ENCODE measurements around the gene RUFY3. TPM values are rescaled to one million over a fixed set of nuclear protein-coding genes. Genes with fewer than 3 reads are reported as not detected.

Gene RUFY3
- total and polyA plus RNA-seq, 9 of the 15 experiments (the other 6 are each of a cell fraction or from before 2014, with no cell fraction given) = 4.2 to 31.1 (median 21.5) TPM

DNA sequence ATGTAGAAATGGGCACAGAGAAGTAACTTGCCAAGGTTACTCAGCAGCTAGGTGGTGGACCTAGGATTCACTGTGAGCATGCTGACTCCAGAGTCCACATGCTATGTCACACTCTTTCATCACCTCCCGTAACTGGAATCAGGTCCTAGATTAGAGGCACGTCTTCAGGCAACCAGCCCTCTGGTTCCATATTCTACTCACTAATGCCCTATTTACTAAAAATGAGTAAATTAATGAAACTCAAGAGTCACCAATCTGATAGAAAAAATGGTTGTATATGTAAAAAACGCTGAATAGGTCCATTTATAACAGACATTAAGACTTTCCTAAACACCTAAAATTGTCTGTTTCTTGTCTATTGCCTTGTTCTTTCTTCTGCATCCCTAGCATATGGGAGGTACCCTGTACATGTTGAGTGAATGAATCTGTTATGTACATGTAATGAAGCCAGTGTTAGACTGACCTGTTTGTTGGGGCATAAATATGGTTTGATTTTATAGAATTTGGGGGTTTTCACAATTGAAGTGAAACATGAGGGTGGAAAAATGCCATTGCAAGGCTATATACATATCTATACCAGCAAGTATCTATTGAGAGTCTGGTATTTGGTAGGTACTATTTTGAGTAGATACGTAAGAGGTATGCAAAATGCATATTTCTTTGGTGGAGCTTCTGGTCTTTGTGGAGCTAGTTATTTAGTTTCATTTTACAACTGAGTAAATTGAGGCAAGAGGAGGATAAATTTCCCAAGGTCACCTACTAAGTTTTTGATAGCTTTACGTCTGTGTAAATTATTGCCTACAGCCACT lies 7.5 kb upstream of the RUFY3 start (continued):
- TF ChIP-seq NR4A1 (CRISPR knock-in tag; IDR thresholded peaks at IDR 0.05) = no peak
- peak; percentile 21; the same call in 1 of the 2 replicates for TF ChIP-seq NR4A1 (tag; IDR thresholded peaks at IDR 0.05)
- TF ChIP-seq ATF4 (CRISPR knock-in tag; IDR thresholded peaks at IDR 0.05) = peak; percentile 87
- TF ChIP-seq ZNF584 (CRISPR knock-in tag; IDR thresholded peaks at IDR 0.05; ENCODE audit: low read depth) = peak; percentile 93
- TF ChIP-seq DPF2 (IDR thresholded peaks at IDR 0.05) = peak; percentile 42; the same call in 1 of the 2 replicates
- no peak for TF ChIP-seq GATA2 (CRISPR knock-in tag; IDR thresholded peaks at IDR 0.05)
- TF ChIP-seq TEAD1 (CRISPR knock-in tag; IDR thresholded peaks at IDR 0.05) = peak in 1 of 2 experiments; percentile 29; a peak in 1 of 4 replicates

DNA sequence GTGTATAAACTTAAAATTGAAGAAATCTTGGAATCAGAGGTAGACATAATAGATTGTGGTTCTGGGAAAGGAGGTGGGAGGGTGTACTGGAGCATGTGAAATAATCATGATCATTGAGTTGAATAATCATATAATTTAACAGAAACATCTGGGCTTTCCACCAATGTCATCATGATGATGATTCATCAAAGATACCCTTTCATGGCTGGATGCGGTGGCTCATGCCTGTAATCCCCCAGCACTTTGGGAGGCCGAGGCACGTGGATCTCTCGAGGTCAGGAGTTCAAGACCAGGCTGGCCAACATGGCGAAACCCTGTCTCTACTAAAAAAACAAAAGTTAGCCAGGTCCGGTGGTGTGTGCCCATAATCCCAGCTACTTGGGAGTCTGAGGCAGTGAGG lies 6.7 kb upstream of the RUFY3 start:
- in situ Hi-C loops (cut with MboI) = no loop called here
- no peaks in the 10 kb centered on the region for H3K9me3 ChIP-seq (replicated peaks; ENCODE audit: control insufficient read depth, insufficient read depth, low read depth, low read length)
- BruUV-seq (replicated peaks) = no TSS peak
- WGBS (ENCODE audit: insufficient coverage, low coverage, missing lambda C conversion rate) = 65% methylated on average over 6 of the region's 6 CpGs
- H3K4me1 ChIP-seq (replicated peaks in 1 of 2; ENCODE audit: control insufficient read depth in 2 of 2, insufficient read depth in 2 of 2, low read length in 2 of 2) = peaks cover 8 to 27% of the 10 kb centered on the region in 2 experiments
- no peaks in the 10 kb centered on the region for H3K27me3 ChIP-seq (ENCODE audit: control insufficient read depth in 2 of 2, insufficient read depth in 2 of 2, low read length in 2 of 2)
- H3K27ac ChIP-seq (ENCODE audit: extremely low read depth, low read depth, low read length) = no peak overlapping the region
- H3K79me2 ChIP-seq (ENCODE audit: control insufficient read depth, insufficient read depth, low read length) = peaks cover 21% of the 10 kb centered on the region
- DNase-seq (ENCODE audit: extremely low read depth in 1 of 4, low spot score in 3 of 4) = no peak
- no peak overlapping the region for H3K4me3 ChIP-seq
- no peak for ATAC-seq
- ChIA-PET POLR2A (interaction anchor here (1.1 to 1.8 kb wide), 2 partner anchors 10 to 30 kb away, joined by 3 to 7 read pairs; no protein-coding TSS in a partner anchor), CTCF (ENCODE audit: low intra/inter-chr PET ratio) (no interaction called here)
- no peak overlapping the region for H3K9ac ChIP-seq (ENCODE audit: insufficient read depth in 1 of 2, low read depth in 2 of 2, low read length in 2 of 2)
- no peaks in the 10 kb centered on the region for H3K9me1 ChIP-seq (ENCODE audit: control insufficient read depth, insufficient read depth, low read length)
- H2AFZ ChIP-seq (ENCODE audit: low read depth, low read length) = no peak overlapping the region
- no peaks in the 10 kb centered on the region for H3K36me3 ChIP-seq (ENCODE audit: control insufficient read depth, insufficient read depth, low read length)
- FAIRE-seq = no peak
- intact Hi-C loops (cut with micrococcal nuclease) = no loop called here
- H3K4me2 ChIP-seq (ENCODE audit: insufficient read depth, low read length) = no peak overlapping the region
- no peaks in the 10 kb centered on the region for H4K20me1 ChIP-seq (replicated peaks; ENCODE audit: control insufficient read depth, insufficient read depth, low read length)
- TF ChIP-seq PYGO2 (tag; IDR thresholded peaks at IDR 0.05) = no peak
- TF ChIP-seq TAF9B (IDR thresholded peaks at IDR 0.05; ENCODE audit: partially characterized antibody) = no peak
- TF ChIP-seq ZNF583 (CRISPR knock-in tag; IDR thresholded peaks at IDR 0.05) = 0 out of 2 replicates have a peak, but pooled peaks have one; percentile 13
- no peak for TF ChIP-seq BCL6 (CRISPR knock-in tag; IDR thresholded peaks at IDR 0.05)
- TF ChIP-seq JUN (IDR thresholded peaks at IDR 0.05; ENCODE audit: borderline replicate concordance, low read depth, low read length) = 0 out of 2 replicates have a peak, but pooled peaks have one; percentile 30
- TF ChIP-seq JUN (CRISPR knock-in tag; IDR thresholded peaks at IDR 0.05; ENCODE audit: borderline replicate concordance) = no peak
- TF ChIP-seq HDAC1 (IDR thresholded peaks at IDR 0.05) = no peak
- no peak for TF ChIP-seq TARDBP (IDR thresholded peaks at IDR 0.05)
- TF ChIP-seq CEBPG (CRISPR knock-in tag; IDR thresholded peaks at IDR 0.05) = peak; percentile 46; the same call in 1 of the 2 replicates
- peak in 1 of 2 experiments; percentile 76; a peak in 2 of 4 replicates for TF ChIP-seq CEBPG (tag; conservative IDR thresholded peaks at IDR 0.05 in 1 of 2, IDR thresholded peaks at IDR 0.05 in 1 of 2)

All from K562 (cell line).